H9 (cell line): ENCODE results near the gene APOL1. TPM values are rescaled to one million over a fixed set of nuclear protein-coding genes. Genes with fewer than 3 reads are reported as not detected.

Source experiments
- DNase-seq: peaks from one replicate; pipeline ENCODE4 v3.0.0-alpha.2; 2017
- H2AFZ ChIP-seq: one replicate; pipeline ENCODE4 v1.6.1; 2013; ENCODE audit warnings: mild to moderate bottlenecking, low read length, control low read depth, moderate library complexity
- H2AK5ac ChIP-seq: 2 replicates; pipeline ENCODE4 v1.6.1; 2013; ENCODE audit warnings: low read length, control low read depth, mixed read lengths; ENCODE audit not compliant: insufficient read length
- H2BK120ac ChIP-seq: one replicate; pipeline ENCODE4 v1.6.1; 2013; ENCODE audit warnings: low read depth, mild to moderate bottlenecking, low read length, control low read depth, inconsistent platforms; ENCODE audit not compliant: poor library complexity, severe bottlenecking
- H2BK12ac ChIP-seq: 2 replicates; pipeline ENCODE4 v1.6.1; 2013; ENCODE audit warnings: low read length, control low read depth, mixed read lengths, low read depth; ENCODE audit not compliant: insufficient read length
- H2BK15ac ChIP-seq: 2 replicates; pipeline ENCODE4 v1.6.1; 2013; ENCODE audit warnings: low read depth, low read length, control low read depth
- H2BK20ac ChIP-seq: one replicate; pipeline ENCODE4 v1.6.1; 2013; ENCODE audit warnings: low read depth, mild to moderate bottlenecking, low read length, control low read depth, inconsistent platforms; ENCODE audit not compliant: poor library complexity, severe bottlenecking
- H2BK5ac ChIP-seq: 2 replicates; pipeline ENCODE4 v1.6.1; 2013; ENCODE audit warnings: low read length, control low read depth, mixed read lengths; ENCODE audit not compliant: insufficient read length
- H3K14ac ChIP-seq: 2 replicates; pipeline ENCODE4 v1.6.1; 2013; ENCODE audit warnings: low read length, control low read depth; ENCODE audit not compliant: insufficient read depth
- H3K18ac ChIP-seq: 2 replicates; pipeline ENCODE4 v1.6.1; 2013; ENCODE audit warnings: low read depth, mild to moderate bottlenecking, mixed read lengths, low read length, control low read depth; ENCODE audit not compliant: insufficient read length
- H3K23ac ChIP-seq: 2 replicates; pipeline ENCODE4 v1.6.1; 2013; ENCODE audit warnings: low read length, control low read depth, mixed read lengths, low read depth; ENCODE audit not compliant: insufficient read length
- H3K23me2 ChIP-seq: 2 replicates; pipeline ENCODE4 v1.6.1; 2013; ENCODE audit warnings: low read depth, mild to moderate bottlenecking, mixed read lengths, low read length, control low read depth; ENCODE audit not compliant: insufficient read length, poor library complexity, severe bottlenecking
- H3K27ac ChIP-seq: 2 replicates; pipeline ENCODE4 v1.5.1; 2013; ENCODE audit warnings: low read length, control low read depth, mixed read lengths, low read depth; ENCODE audit not compliant: insufficient read length
- H3K27me3 ChIP-seq: 2 replicates; pipeline ENCODE4 v1.6.1; 2013; ENCODE audit warnings: low read length, control low read depth, inconsistent platforms; ENCODE audit not compliant: insufficient read depth
- H3K4ac ChIP-seq: 2 replicates; pipeline ENCODE4 v1.6.1; 2013; ENCODE audit warnings: low read depth, mild to moderate bottlenecking, control low read depth, inconsistent platforms, low read length, moderate library complexity
- H3K4me1 ChIP-seq: 2 replicates; pipeline ENCODE4 v1.6.1; 2013; ENCODE audit warnings: low read length, control low read depth, inconsistent platforms; ENCODE audit not compliant: insufficient read depth
- H3K4me2 ChIP-seq: 2 replicates; pipeline ENCODE4 v1.6.1; 2013; ENCODE audit warnings: low read length, control low read depth, mixed read lengths; ENCODE audit not compliant: insufficient read length, insufficient read depth
- H3K56ac ChIP-seq: 2 replicates; pipeline ENCODE4 v1.6.1; 2013; ENCODE audit warnings: low read depth, mild to moderate bottlenecking, mixed read lengths, low read length, control low read depth; ENCODE audit not compliant: insufficient read length
- H3K79me1 ChIP-seq: 2 replicates; pipeline ENCODE4 v1.6.1; 2013; ENCODE audit warnings: low read depth, mild to moderate bottlenecking, moderate library complexity, low read length, control low read depth, inconsistent platforms; ENCODE audit not compliant: insufficient read depth, poor library complexity, severe bottlenecking
- H3K79me2 ChIP-seq: 2 replicates; pipeline ENCODE4 v1.6.1; 2013; ENCODE audit warnings: low read length, control low read depth, inconsistent platforms; ENCODE audit not compliant: insufficient read depth
- H3K9ac ChIP-seq: 2 replicates; pipeline ENCODE4 v1.6.1; 2013; ENCODE audit warnings: low read length, control low read depth, mixed read lengths; ENCODE audit not compliant: insufficient read length; ENCODE audit errors: extremely low read depth
- H3K9me3 ChIP-seq: one replicate; pipeline ENCODE4 v1.6.1; 2013; ENCODE audit warnings: low read depth, low read length, inconsistent platforms; ENCODE audit not compliant: control insufficient read depth
- H3T11ph ChIP-seq: one replicate; pipeline ENCODE4 v1.6.1; 2013; ENCODE audit warnings: mild to moderate bottlenecking, low read length, control low read depth, inconsistent platforms
- H4K20me1 ChIP-seq: one replicate; pipeline ENCODE4 v1.6.1; 2013; ENCODE audit not compliant: control insufficient read depth, insufficient read length, insufficient read depth
- H4K5ac ChIP-seq: 2 replicates; pipeline ENCODE4 v1.6.1; 2013; ENCODE audit warnings: low read depth, mild to moderate bottlenecking, mixed read lengths, low read length, control low read depth; ENCODE audit not compliant: insufficient read length
- H4K8ac ChIP-seq: replicated peaks from 2 replicates; pipeline ENCODE4 v1.6.1; 2013; ENCODE audit warnings: low read length, control low read depth, mixed read lengths, low read depth; ENCODE audit not compliant: insufficient read length
- H4K91ac ChIP-seq: 2 replicates; pipeline ENCODE4 v1.6.1; 2013; ENCODE audit warnings: low read depth, mild to moderate bottlenecking, moderate library complexity, mixed read lengths, low read length, control low read depth; ENCODE audit not compliant: insufficient read length
- H3K27ac Mint-ChIP-seq, 3 experiments: 2 replicates in 2 of 3; 3 replicates in 1 of 3; pipeline ENCODE4 v1.8.0; 2020 to 2021; ENCODE audit warnings: mixed read lengths in 3 of 3, mild to moderate bottlenecking in 1 of 3, moderate library complexity in 1 of 3
- H3K27me3 Mint-ChIP-seq: 2 replicates; pipeline ENCODE4 v1.8.0; 2021; ENCODE audit warnings: low read depth, mild to moderate bottlenecking, moderate library complexity, mixed read lengths
- H3K36me3 Mint-ChIP-seq, 3 experiments: 2 replicates in 2 of 3; 3 replicates in 1 of 3; pipeline ENCODE4 v1.8.0; 2020 to 2021; ENCODE audit warnings: low read depth in 3 of 3, mixed read lengths in 3 of 3; ENCODE audit not compliant: insufficient read depth in 1 of 3
- H3K4me1 Mint-ChIP-seq, 2 experiments: 2 replicates each; pipeline ENCODE4 v1.8.0; 2020; ENCODE audit warnings: mixed read lengths in 2 of 2
- H3K4me3 Mint-ChIP-seq, 2 experiments: 2 replicates in 1 of 2; 3 replicates in 1 of 2; pipeline ENCODE4 v1.8.0; 2020 to 2021; ENCODE audit warnings: mild to moderate bottlenecking in 2 of 2, mixed read lengths in 2 of 2, moderate library complexity in 1 of 2
- H3K9me3 Mint-ChIP-seq, 2 experiments: 2 replicates in 1 of 2; 3 replicates in 1 of 2; pipeline ENCODE4 v1.8.0; 2020; ENCODE audit warnings: mild to moderate bottlenecking in 2 of 2, mixed read lengths in 2 of 2, moderate library complexity in 1 of 2
- WGBS: extraction: QIAGEN DNeasy Blood & Tissue Kit; methylation state at CpG from one replicate; pipeline ENCODE4 v1.1.7; 2013; ENCODE audit warnings: missing lambda C conversion rate, low lambda C conversion rate, mixed read lengths; ENCODE audit not compliant: insufficient read length; ENCODE audit errors: extremely low coverage; 5-methylcytosine and 5-hydroxymethylcytosine counted together
- total RNA-seq: library from RNA; stranded (reverse); gene quantifications from 2 replicates; pipeline ENCODE4 v1.2.1, GENCODE V29; 2021
- TF ChIP-seq, protein P1 (sequence below): fragments of 200-600 bp; sonication (generic); conservative IDR thresholded peaks from 3 replicates; pipeline ENCODE4 v1.8.0; 2021; ENCODE audit warnings: antibody characterized with exemption, mild to moderate bottlenecking

APOL1 gene
- total RNA-seq, 1 experiment from 2014 or later: not detected

DNA sequence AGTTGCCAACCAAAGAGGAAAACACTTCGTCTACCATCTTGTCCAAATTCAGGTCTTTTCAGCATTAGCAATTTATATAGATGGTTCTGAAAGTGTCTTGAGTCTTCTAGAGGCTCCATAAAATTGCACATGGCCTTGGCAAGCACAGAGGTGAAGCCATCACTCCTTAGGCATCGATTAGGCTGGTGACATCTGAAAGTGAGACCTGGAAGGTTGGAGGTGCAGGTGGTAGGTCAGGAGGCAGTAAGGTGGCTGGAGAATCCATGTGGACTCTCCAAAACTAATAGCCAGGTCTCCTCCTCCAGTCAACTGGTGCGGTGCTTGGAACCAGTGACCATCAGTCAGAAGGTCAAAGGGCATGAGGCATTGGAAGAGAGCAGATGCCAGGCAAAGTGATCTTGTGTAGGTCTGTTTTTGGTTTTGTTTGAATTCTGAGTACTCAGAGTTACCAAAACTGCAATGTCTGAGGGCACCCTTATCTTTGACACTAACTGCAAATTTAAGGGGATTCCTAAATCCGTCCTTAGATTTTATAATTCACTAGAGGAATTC, 7.1 kb upstream of the APOL1 start:
- no peaks in the 10 kb centered on the region for H3K79me1 ChIP-seq
- H2BK12ac ChIP-seq: no peak overlapping the region
- no peaks in the 10 kb centered on the region for H3K27me3 ChIP-seq
- no peak overlapping the region for H4K91ac ChIP-seq
- H3K9me3 Mint-ChIP-seq: peaks cover 20 to 21% of the 10 kb centered on the region in 2 experiments
- no peak overlapping the region for H3K4me2 ChIP-seq
- peaks cover 6% of the 10 kb centered on the region in 2 experiments for H3K4me1 Mint-ChIP-seq
- no peaks in the 10 kb centered on the region for H3K4me1 ChIP-seq
- no peak overlapping the region for H3K14ac ChIP-seq
- H3K9me3 ChIP-seq: peaks cover 10% of the 10 kb centered on the region
- no peak overlapping the region for H3K4ac ChIP-seq
- H3K27ac Mint-ChIP-seq: no peak overlapping the region
- H3K23me2 ChIP-seq: no peaks in the 10 kb centered on the region
- H3K79me2 ChIP-seq: no peaks in the 10 kb centered on the region
- no peaks in the 10 kb centered on the region for H4K20me1 ChIP-seq
- no peak overlapping the region for H2BK5ac ChIP-seq
- H3K27ac ChIP-seq: no peak overlapping the region
- no peak overlapping the region for H4K8ac ChIP-seq
- H3T11ph ChIP-seq: no peak overlapping the region
- H2BK20ac ChIP-seq: no peak overlapping the region
- no peak overlapping the region for H3K4me3 Mint-ChIP-seq
- H4K5ac ChIP-seq: no peak overlapping the region
- no peak overlapping the region for H3K23ac ChIP-seq
- TF ChIP-seq, protein P1, sequence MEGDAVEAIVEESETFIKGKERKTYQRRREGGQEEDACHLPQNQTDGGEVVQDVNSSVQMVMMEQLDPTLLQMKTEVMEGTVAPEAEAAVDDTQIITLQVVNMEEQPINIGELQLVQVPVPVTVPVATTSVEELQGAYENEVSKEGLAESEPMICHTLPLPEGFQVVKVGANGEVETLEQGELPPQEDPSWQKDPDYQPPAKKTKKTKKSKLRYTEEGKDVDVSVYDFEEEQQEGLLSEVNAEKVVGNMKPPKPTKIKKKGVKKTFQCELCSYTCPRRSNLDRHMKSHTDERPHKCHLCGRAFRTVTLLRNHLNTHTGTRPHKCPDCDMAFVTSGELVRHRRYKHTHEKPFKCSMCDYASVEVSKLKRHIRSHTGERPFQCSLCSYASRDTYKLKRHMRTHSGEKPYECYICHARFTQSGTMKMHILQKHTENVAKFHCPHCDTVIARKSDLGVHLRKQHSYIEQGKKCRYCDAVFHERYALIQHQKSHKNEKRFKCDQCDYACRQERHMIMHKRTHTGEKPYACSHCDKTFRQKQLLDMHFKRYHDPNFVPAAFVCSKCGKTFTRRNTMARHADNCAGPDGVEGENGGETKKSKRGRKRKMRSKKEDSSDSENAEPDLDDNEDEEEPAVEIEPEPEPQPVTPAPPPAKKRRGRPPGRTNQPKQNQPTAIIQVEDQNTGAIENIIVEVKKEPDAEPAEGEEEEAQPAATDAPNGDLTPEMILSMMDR: no peak
- H3K9ac ChIP-seq: no peak overlapping the region
- H3K36me3 Mint-ChIP-seq: peaks cover 5 to 16% (median 9%) of the 10 kb centered on the region in 3 experiments; a peak in 6 of 7 replicates
- no peak overlapping the region for H2BK15ac ChIP-seq
- no peak overlapping the region for H2BK120ac ChIP-seq
- no peak overlapping the region for H2AFZ ChIP-seq
- DNase-seq: peak; percentile 3
- H3K18ac ChIP-seq: no peak overlapping the region
- no peak overlapping the region for H3K56ac ChIP-seq
- H3K27me3 Mint-ChIP-seq: peaks cover 11% of the 10 kb centered on the region
- no peak overlapping the region for H2AK5ac ChIP-seq
- WGBS: no CpG with 5 or more reads among the region's 4 CpGs
